CD4-positive, alpha-beta T cell treated with Interleukin-17A for 1 hour (primary cell): ENCODE measurements around the gene ANXA2.
A peak's percentile ranks its signal among the peaks of the same experiment; 100 is the strongest.
"Not testable (repeated sequence)": the region's sequence is repeated elsewhere in the genome, so short reads cannot be mapped to it uniquely, and the experiment has no call there.

ENCODE experiments used
- DNase-seq: peaks from one replicate; pipeline ENCODE4 v3.0.0-alpha.2; 2020

The ANXA2 gene

DNA sequence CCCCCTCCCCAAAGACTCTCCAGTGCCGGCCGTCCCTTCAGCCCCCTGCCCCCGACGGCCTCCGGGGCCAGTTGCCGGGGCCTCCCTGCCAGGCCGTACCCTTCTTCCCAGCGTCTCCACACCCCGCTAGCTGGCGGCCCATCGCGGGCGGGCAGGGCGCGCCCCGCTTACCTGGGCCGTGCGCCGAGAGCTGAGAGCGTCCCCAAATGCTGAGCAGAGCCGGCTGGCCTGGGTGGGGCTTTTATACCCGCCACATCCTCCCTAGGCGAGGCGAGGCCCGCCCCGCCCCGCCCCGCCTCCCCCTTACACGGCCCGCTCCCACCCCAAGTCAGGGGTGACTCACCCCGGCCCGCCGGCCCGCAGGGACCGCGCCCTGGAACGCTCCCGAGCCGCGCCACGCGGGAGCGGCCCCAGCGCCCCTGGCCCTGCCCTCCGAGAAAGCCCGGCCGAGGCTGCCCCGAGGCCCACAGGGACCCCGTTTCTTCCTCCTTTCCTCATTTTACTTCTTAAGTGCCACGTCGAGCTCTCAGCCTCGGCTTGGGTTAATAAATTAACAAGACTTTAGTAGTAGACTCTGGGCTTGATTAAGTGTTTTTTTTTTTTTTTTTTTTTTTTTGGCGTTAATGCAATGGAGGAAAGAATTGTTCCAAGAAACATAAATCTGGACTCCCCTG lies at the start of gene ANXA2:
TSS of gene ANXA2 (minus strand) at position 215 of the 674 bp plus-strand sequence. CDS start 11,911 bp downstream, outside the sequence.
- peak; percentile 90 for DNase-seq

- peak; percentile 7 for DNase-seq
Measured at GRCh38 chr15:60444289-60444912, 46.6 kb upstream of the ANXA2 start.

GRCh38 chr15:60442763-60443162 lies 45.0 kb upstream of the ANXA2 start:
- no peak for DNase-seq

DNA sequence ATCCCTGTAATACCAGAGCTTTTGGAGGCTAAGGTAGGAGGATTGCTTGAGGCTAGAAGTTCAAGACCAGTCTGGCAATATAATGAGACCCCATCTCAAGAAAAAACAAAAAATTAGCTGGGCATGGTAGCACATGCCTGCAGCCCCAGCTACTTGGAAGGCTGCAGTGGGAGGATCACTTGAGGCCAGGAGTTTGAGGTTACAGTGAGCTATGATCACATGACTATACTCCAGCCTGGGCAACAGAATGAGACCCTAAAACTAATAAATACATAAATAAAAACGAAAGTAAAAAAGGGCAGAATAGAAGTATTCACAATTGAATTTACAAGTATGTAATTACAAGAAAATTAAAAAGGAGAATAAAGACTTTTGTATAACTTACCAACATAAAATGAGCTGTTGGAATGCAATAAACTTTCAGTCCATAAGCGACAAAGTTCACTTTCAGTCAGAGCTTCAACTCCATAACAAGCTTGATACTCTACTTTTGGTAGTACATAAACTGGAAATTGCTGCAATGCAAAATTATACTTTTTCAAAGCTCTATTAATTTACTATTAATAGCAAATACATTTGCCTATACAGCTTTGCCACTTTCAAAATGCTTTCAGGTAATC lies 44.4 kb upstream of the ANXA2 start:
- DNase-seq, result no peak

DNA sequence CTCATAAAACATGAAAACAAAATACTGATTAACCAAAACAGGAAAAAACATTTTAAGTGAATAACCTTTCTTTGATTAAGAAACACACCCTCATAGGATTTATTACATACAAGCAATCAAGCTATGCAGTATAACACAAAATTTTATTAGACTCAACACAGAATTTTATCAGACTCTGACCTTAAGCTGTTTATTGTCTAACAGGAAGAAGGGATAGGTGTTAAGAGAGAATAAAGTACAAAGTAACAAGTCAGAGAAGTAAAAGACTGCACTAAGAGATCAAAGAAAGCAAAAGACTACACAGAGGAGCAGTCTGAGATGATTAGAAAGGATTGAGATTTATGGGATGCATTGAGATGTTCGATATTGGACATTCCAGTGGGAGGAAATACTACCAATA lies 43.5 kb upstream of the ANXA2 start:
- no peak for DNase-seq

GRCh38 chr15:60438646-60439045 lies 40.9 kb upstream of the ANXA2 start:
- DNase-seq, result no peak

DNA sequence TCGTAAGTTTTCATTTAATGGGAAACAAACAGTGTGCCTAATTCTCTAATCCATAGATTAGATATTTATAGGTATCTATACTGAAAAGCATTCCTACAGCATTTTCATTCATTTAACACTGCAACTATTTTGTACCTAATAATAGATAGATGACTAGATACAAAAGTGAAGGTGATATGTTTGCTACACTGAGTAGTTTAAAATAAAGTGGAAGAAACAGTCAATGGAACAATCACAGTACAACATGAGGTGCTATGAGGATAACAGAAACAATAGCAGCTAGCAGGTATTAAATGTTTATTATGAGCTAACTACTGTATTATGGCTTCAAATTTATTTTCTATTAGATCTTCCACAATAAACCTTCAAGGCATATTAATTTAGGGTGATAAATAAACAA lies 31.1 kb upstream of the ANXA2 start:
- DNase-seq, result no peak

DNA sequence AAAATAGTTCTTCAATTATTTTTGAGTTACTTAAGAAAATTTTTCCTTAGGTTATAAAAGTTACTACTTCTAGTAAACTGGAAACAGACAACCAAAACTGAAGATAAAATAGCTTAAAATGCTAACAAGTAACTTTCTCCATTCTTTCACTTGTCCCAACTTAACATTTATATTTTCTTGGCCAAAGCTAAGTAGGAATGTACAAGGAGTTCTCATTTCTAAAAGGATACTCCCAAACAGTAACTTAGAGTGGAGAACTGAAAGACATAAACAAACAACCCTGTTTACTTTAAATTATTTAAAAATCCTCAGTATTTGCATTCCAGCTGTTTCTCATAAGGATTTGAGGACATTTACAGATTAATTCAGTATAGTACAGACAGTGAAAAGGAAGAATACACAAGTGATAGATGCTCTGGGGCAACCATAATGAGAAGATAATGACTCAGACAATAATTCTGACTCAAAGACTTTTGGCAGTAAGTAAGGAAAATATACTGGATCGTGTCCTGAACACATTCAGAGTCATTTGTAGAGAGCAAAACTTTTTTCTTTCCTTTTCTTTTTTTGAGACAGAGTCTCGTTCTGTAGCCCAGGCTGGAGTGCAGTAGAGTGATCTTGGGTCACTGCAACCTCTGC lies 29.2 kb upstream of the ANXA2 start:
- DNase-seq, result no peak

DNA sequence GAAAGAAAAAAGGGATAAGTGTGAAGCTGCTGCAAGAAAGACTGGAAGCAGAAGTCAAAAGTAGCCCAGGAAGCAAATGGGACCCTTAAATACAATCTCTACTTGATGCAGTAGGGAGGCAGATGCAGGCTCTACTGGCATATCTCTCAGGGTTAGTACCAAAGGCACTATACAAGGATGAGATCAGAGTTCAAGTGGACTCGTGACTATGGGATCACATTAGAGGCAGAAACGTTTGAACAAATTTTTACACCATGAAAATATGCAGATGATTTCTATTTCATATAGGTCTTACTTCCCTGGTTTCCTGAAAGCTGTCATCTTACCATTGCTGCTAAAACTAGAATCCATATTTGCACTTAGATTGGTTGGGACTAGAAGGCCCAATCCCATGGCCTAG lies 27.7 kb upstream of the ANXA2 start:
- no peak for DNase-seq

DNA sequence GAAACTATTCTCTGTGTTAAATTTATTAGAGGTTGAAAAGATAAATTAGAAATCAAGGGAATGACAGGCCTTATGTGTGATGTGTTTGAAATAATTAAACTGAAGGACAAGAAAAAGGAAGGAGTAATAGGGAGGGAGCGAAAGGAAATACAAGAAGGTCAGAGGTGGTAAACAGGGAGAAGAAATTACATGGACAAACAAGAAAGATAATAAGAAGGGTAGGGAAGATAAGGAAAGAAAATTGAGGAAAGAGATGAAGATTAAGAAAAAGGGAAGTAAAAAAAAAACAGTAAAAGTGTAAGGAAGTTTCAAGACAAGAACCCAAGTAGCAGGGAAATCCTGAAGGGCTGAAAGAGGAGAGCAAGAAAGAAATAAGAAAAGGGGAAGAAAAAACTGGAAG lies 26.2 kb upstream of the ANXA2 start:
- no peak for DNase-seq

GRCh38 chr15:60423537-60423936 lies 25.8 kb upstream of the ANXA2 start:
- DNase-seq, result no peak

GRCh38 chr15:60421544-60421943 lies 23.8 kb upstream of the ANXA2 start:
- DNase-seq, result no peak

GRCh38 chr15:60420203-60420716 lies 22.5 kb upstream of the ANXA2 start:
- DNase-seq, result no peak

DNA sequence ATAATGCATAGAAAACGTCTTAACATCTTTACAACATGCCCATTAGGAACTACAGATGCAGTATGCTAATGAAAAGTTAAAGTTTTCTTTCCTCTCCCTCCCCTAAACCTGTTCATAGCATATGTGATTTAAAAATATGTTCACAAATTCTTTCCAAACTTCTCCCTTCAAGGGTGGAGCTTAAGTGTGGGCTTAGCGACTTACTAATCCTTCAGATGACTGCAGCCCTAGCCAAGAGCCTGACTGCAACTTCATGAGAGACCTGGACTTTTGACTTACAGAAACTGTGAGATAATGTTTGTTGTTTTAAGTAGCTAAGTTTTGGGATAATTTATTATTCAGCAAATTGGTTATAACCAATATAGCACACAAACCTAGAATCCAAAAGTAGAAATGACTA lies 22.0 kb upstream of the ANXA2 start:
- no peak for DNase-seq

DNA sequence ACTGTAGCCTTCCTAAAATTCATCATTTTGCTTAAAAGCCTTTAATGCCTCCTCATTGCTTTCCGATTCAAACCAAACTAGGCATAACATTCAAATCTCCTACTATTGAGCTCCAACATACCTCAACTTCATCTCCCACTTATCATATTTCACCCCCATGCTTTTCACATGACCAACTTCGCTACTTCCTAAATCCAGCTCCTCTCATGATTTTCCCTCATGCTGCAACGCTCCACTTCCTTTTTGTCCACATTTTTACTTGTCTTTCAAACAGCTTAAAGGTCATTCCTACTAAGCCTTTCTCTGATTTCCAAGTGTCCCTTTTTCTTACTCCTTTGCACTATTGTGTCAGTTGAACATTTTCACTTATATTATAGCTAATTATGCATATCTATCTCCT lies 20.3 kb upstream of the ANXA2 start:
- no peak for DNase-seq

GRCh38 chr15:60417112-60417511 lies 19.3 kb upstream of the ANXA2 start:
- no peak for DNase-seq

DNA sequence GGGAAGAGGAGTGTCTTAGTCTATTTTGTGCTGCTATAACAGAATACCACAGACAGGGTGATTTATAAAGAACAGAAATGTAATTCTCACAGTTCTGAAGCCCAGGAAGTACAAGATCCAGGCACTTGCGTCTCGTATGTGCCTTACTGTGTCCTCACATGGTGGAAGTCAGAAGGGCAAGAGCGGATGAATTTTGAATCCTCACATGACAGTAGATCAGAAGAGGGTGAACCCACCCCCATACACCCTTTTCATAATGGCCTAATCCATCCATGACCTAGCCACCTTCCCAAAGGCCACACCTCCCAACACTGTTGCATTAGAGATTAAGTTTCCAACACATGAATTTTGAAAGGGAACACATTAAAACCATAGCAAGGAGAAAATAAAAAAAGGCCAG lies 18.7 kb upstream of the ANXA2 start:
- DNase-seq, result no peak

- DNase-seq, result no peak
Measured at GRCh38 chr15:60414016-60414682, 16.4 kb upstream of the ANXA2 start.

DNA sequence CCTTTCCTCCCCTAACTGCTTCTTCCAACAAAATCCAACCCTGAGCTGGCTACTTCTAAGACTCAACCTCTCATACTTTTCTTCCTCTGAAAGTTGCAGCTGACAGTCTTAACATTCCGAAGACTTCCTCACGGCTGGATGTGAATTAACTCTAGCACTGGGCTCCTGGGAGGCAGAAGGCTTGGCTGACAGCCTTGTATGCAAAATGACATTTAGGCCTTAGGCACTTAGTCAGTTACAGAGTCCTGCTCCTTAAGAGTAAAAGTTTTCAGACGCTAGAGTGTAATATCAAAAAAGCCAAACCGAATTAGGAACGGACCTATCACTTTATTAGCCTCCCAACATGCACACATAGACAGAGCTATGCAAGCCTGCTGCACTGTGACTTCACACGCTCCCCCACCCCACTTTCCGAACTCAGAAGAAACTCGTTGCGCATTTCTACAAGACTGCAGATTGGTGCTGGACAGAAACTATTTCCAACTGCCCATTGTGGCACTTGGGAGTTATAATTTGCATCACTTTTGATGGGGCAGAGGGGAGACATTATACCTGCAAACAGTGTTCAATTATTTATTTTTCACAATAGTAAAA lies 15.5 kb upstream of the ANXA2 start:
- no peak for DNase-seq

DNA sequence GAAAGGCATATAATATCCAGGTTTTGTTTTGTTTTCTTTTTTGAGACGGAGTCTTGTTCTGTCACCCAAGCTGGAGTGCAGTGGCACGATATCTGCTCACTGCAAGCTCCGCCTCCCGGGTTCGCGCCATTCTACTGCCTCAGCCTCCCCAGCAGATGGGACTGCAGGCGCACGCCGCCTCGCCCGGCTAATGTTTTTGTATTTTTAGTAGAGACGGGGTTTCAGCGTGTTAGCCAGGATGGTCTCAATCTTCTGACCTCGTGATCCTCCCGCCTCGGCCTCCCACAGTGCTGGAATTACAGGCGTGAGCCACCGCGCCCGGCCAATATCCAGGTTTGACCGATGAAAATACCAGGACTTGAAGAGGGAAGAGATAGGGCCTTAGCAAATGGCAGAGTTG lies 15.0 kb upstream of the ANXA2 start:
- DNase-seq, result not testable (repeated sequence)

DNA sequence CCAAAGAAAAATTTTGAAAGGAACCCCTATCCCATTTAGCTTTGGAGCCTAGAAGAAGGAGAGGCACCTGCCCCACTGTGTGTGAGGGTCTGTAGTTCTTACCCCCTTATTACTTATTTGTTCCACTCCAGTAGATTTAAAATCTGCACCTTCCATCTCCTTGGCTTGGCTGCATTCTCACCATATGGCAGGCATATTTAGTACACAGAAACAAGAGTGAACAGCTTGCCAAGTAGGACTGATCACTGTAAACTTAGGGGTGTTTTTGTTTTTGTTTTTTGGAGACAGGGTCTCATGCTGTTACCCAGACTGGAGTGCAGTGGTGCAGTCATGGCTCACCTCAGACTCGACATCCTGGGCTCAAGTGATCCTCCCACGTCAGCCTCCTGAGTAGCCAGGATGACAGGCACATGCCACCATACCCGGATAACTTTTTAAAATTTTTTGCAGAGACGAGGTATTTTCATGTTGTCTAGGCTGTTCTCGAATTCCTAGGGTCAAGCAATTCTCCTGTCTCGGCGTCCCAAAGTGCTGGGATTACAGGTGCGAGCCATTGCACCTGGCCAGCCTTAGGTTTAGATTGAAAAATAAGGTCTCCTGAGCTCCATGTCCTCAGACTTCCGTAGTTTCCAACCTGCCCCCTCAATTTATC lies 14.1 kb upstream of the ANXA2 start:
- no peak for DNase-seq

DNA sequence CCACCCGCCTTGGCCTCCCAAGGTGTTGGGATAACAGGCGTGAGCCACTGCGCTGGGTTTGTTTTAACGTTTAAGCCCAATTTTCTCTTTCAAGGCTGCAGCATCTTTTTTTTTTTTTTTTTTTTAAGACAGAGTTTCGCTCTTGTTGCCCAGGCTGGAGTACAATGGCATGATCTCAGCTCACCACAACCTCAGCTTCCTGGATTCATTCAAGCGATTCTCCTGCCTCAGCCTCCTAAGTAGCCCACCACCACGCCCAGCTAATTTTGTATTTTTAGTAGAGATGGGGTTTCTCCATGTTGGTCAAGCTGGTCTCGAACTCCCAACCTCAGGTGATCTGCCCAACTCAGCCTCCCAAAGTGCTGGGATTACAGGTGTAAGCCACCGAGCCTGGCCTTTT lies 12.6 kb upstream of the ANXA2 start:
- DNase-seq, result not testable (repeated sequence)
